Hepatocyte (in vitro differentiated cells): ENCODE measurements around the gene APOO.

Experiments used
- EZH2 ChIP-seq: fragments of 200-600 bp; sonication (generic); IDR thresholded peaks from 2 replicates; pipeline ENCODE4 v1.6.1; 2016; ENCODE audit warnings: antibody characterized with exemption, mild to moderate bottlenecking, borderline replicate concordance
- EZH2phosphoT487 ChIP-seq: fragments of 200-600 bp; sonication (generic); IDR thresholded peaks from one replicate; pipeline ENCODE4 v1.6.1; 2018; ENCODE audit warnings: antibody characterized with exemption, mild to moderate bottlenecking, low read depth, moderate library complexity; ENCODE audit not compliant: unreplicated experiment, severe bottlenecking
- TF ChIP-seq, protein P1 (sequence below): fragments of 200-600 bp; sonication (generic); IDR thresholded peaks from 2 replicates; pipeline ENCODE4 v1.5.1; 2016; ENCODE audit warnings: antibody characterized with exemption, mild to moderate bottlenecking; ENCODE audit not compliant: poor library complexity

- TF ChIP-seq, protein P1, sequence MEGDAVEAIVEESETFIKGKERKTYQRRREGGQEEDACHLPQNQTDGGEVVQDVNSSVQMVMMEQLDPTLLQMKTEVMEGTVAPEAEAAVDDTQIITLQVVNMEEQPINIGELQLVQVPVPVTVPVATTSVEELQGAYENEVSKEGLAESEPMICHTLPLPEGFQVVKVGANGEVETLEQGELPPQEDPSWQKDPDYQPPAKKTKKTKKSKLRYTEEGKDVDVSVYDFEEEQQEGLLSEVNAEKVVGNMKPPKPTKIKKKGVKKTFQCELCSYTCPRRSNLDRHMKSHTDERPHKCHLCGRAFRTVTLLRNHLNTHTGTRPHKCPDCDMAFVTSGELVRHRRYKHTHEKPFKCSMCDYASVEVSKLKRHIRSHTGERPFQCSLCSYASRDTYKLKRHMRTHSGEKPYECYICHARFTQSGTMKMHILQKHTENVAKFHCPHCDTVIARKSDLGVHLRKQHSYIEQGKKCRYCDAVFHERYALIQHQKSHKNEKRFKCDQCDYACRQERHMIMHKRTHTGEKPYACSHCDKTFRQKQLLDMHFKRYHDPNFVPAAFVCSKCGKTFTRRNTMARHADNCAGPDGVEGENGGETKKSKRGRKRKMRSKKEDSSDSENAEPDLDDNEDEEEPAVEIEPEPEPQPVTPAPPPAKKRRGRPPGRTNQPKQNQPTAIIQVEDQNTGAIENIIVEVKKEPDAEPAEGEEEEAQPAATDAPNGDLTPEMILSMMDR: no peak
- no peak for TF ChIP-seq EZH2phosphoT487
- no peak for TF ChIP-seq EZH2
Observed at GRCh38 chrX:23953908-23954269, 46.2 kb upstream of the APOO start.
